ENCODE results near the gene CCNQ. TPM values are rescaled to one million over a fixed set of nuclear protein-coding genes. Genes with fewer than 3 reads are reported as not detected.

The CCNQ gene
- total and polyA plus RNA-seq, 2 donors (not counting 1 experiment from before 2014, with no cell fraction given), result 31.8 to 66.0 TPM

DNA sequence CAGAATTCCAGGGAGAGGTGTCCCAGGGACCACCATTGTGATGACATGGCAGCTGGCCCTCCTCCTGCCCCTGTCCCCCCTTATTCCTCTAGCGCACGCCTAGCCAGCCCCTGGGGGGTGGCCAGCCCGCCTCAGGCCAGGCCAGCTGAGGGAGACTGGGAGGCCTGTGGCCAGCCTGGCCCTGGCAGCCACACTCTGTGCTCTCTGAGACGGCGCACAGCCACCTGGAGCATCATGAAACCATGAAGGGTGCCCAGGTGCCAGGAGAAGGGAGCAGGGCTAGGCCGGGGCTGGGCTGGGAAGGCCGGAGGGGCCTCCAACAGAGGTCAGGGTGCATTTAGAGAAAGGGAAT lies 33.6 kb upstream of the CCNQ start:
- 82% methylated on average over 2 of the region's 7 CpGs for WGBS (ENCODE audit: insufficient coverage)

GRCh38 chrX:153631907-153632594 lies 33.1 kb upstream of the CCNQ start:
- no peak overlapping the region for H3K4me2 ChIP-seq (replicated peaks; ENCODE audit: low read depth, low read length, poor library complexity, severe bottlenecking)
- TF ChIP-seq EZH2 (IDR thresholded peaks at IDR 0.05; ENCODE audit: borderline replicate concordance, insufficient read depth, low read depth, low read length, poor library complexity, severe bottlenecking), result no peak
- TF ChIP-seq, protein P1, sequence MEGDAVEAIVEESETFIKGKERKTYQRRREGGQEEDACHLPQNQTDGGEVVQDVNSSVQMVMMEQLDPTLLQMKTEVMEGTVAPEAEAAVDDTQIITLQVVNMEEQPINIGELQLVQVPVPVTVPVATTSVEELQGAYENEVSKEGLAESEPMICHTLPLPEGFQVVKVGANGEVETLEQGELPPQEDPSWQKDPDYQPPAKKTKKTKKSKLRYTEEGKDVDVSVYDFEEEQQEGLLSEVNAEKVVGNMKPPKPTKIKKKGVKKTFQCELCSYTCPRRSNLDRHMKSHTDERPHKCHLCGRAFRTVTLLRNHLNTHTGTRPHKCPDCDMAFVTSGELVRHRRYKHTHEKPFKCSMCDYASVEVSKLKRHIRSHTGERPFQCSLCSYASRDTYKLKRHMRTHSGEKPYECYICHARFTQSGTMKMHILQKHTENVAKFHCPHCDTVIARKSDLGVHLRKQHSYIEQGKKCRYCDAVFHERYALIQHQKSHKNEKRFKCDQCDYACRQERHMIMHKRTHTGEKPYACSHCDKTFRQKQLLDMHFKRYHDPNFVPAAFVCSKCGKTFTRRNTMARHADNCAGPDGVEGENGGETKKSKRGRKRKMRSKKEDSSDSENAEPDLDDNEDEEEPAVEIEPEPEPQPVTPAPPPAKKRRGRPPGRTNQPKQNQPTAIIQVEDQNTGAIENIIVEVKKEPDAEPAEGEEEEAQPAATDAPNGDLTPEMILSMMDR (IDR thresholded peaks at IDR 0.05), result no peak
- POLR2A ChIA-PET, result no interaction called here
- no peaks in the 10 kb centered on the region for H3K9me3 ChIP-seq (ENCODE audit: control extremely low read depth in 1 of 3, control insufficient read depth in 2 of 3, insufficient read depth in 1 of 3, low read length in 2 of 3)
- intact Hi-C loops (cut with micrococcal nuclease), result no loop called here
- CTCF ChIA-PET, result interaction anchor here (0.6 to 0.9 kb wide), 3 partner anchors 9 to 30 kb away, joined by 3 to 5 read pairs (median 3); no protein-coding TSS in a partner anchor
- no peak overlapping the region for H3K4me3 ChIP-seq (ENCODE audit: control extremely low read depth in 1 of 5, extremely low read depth in 1 of 5, insufficient read depth in 1 of 5, low read depth in 2 of 5, low read length in 4 of 5)
- no peaks in the 10 kb centered on the region for H3K79me2 ChIP-seq (ENCODE audit: control insufficient read depth, insufficient read depth, low read length)
- no peaks in the 10 kb centered on the region for H4K20me1 ChIP-seq (ENCODE audit: control insufficient read depth, insufficient read depth, low read length, poor library complexity, severe bottlenecking)
- no peaks in the 10 kb centered on the region for H3K27me3 ChIP-seq (replicated peaks in 1 of 4; ENCODE audit: control extremely low read depth in 1 of 4, control insufficient read depth in 3 of 4, insufficient read depth in 4 of 4, low read length in 3 of 4)
- Mint-ChIP-seq H3K4me3 (no peak overlapping the region), H3K27ac (no peak overlapping the region), H3K4me1 (peaks cover 2% of the 10 kb centered on the region), H3K9me3 (ENCODE audit: insufficient read depth) (peaks cover 2% of the 10 kb centered on the region), H3K27me3 (peaks cover 7% of the 10 kb centered on the region)
- H2AFZ ChIP-seq (ENCODE audit: insufficient read depth, low read depth, low read length, poor library complexity, severe bottlenecking), result no peak overlapping the region
- DNase-seq (no peak), ATAC-seq (ENCODE audit: low read depth) (no peak)
- H3K27ac ChIP-seq (ENCODE audit: low read length in 2 of 2), result no peak overlapping the region
- WGBS (ENCODE audit: insufficient coverage), result 100% methylated on average over 5 of the region's 19 CpGs
- H3K4me1 ChIP-seq (ENCODE audit: control insufficient read depth in 2 of 2, insufficient read depth in 2 of 2, low read length in 2 of 2), result no peaks in the 10 kb centered on the region
- H3K9ac ChIP-seq (ENCODE audit: low read length), result no peak overlapping the region
- H3K36me3 ChIP-seq (replicated peaks in 1 of 2; ENCODE audit: control extremely low read depth in 1 of 2, control insufficient read depth in 1 of 2, extremely low read depth in 1 of 2, insufficient read depth in 2 of 2, low read length in 1 of 2), result no peaks in the 10 kb centered on the region

More for the DNA sequence above, 33.6 kb upstream of the CCNQ start:
- Histone ChIP-seq H3K79me2 (ENCODE audit: control insufficient read depth, insufficient read depth, low read length) (no peaks in the 10 kb centered on the region), H3K9ac (ENCODE audit: low read length) (no peak overlapping the region), H3K4me2 (replicated peaks; ENCODE audit: low read depth, low read length, poor library complexity, severe bottlenecking) (no peak overlapping the region), H3K9me3 (ENCODE audit: control extremely low read depth in 1 of 3, control insufficient read depth in 2 of 3, insufficient read depth in 1 of 3, low read length in 2 of 3) (no peaks in the 10 kb centered on the region), H3K27me3 (replicated peaks in 1 of 4; ENCODE audit: control extremely low read depth in 1 of 4, control insufficient read depth in 3 of 4, insufficient read depth in 4 of 4, low read length in 3 of 4) (no peaks in the 10 kb centered on the region), H3K4me3 (ENCODE audit: control extremely low read depth in 1 of 5, extremely low read depth in 1 of 5, insufficient read depth in 1 of 5, low read depth in 2 of 5, low read length in 4 of 5) (no peak overlapping the region), H2AFZ (ENCODE audit: insufficient read depth, low read depth, low read length, poor library complexity, severe bottlenecking) (no peak overlapping the region), H3K36me3 (replicated peaks in 1 of 2; ENCODE audit: control extremely low read depth in 1 of 2, control insufficient read depth in 1 of 2, extremely low read depth in 1 of 2, insufficient read depth in 2 of 2, low read length in 1 of 2) (no peaks in the 10 kb centered on the region), H3K27ac (ENCODE audit: low read length in 2 of 2) (no peak overlapping the region), H3K4me1 (ENCODE audit: control insufficient read depth in 2 of 2, insufficient read depth in 2 of 2, low read length in 2 of 2) (no peaks in the 10 kb centered on the region), H4K20me1 (ENCODE audit: control insufficient read depth, insufficient read depth, low read length, poor library complexity, severe bottlenecking) (no peaks in the 10 kb centered on the region)
- no peak for DNase-seq
- no peak overlapping the region for H3K27ac Mint-ChIP-seq
- TF ChIP-seq EZH2 (IDR thresholded peaks at IDR 0.05; ENCODE audit: borderline replicate concordance, insufficient read depth, low read depth, low read length, poor library complexity, severe bottlenecking), result no peak
- TF ChIP-seq, protein P1 (IDR thresholded peaks at IDR 0.05), result no peak
- ChIA-PET CTCF (interaction anchor here (0.6 kb wide), 1 partner anchor 29 kb away, joined by 3 read pairs; no protein-coding TSS in a partner anchor), POLR2A (no interaction called here)
- peaks cover 2% of the 10 kb centered on the region for H3K9me3 Mint-ChIP-seq (ENCODE audit: insufficient read depth)
- intact Hi-C loops (cut with micrococcal nuclease), result no loop called here
- H3K4me3 Mint-ChIP-seq, result no peak overlapping the region
- H3K27me3 Mint-ChIP-seq, result peaks cover 7% of the 10 kb centered on the region
- no peak for ATAC-seq (ENCODE audit: low read depth)
- peaks cover 2% of the 10 kb centered on the region for H3K4me1 Mint-ChIP-seq
